Uterus (tissue), 4 donors: ENCODE results near the gene SEPTIN5. TPM values are rescaled to one million over a fixed set of nuclear protein-coding genes. Genes with fewer than 3 reads are reported as not detected.

Experiments
- DNase-seq, 2 donors: peaks; one replicate each; pipeline ENCODE4 v3.0.0-alpha.2; 2019 to 2020
- H3K27ac ChIP-seq, 2 donors: fragments of 200-600 bp; sonication (generic); 1 replicate in 1 of 2; 2 replicates in 1 of 2; pipeline ENCODE4 v1.5.1; 2016 to 2018
- H3K27me3 ChIP-seq, 2 donors: fragments of 200-600 bp; sonication (generic); one replicate each; pipeline ENCODE4 v1.5.1; 2018 to 2019; ENCODE audit warnings: control low read depth in 1 of 2
- H3K36me3 ChIP-seq, 2 donors: fragments of 200-600 bp; sonication (generic); one replicate each; pipeline ENCODE4 v1.5.1; 2019; ENCODE audit warnings: control low read depth in 1 of 2
- H3K4me1 ChIP-seq, 2 donors: fragments of 200-600 bp; sonication (generic); one replicate each; pipeline ENCODE4 v1.5.1; 2018 to 2019; ENCODE audit warnings: control low read depth in 1 of 2
- H3K4me3 ChIP-seq, 2 donors: fragments of 200-600 bp; sonication (generic); 1 replicate in 1 of 2; 2 replicates in 1 of 2; pipeline ENCODE4 v1.5.1; 2018 to 2019; ENCODE audit warnings: mild to moderate bottlenecking in 1 of 2
- H3K9me3 ChIP-seq, 2 donors: fragments of 200-600 bp; sonication (generic); one replicate each; pipeline ENCODE4 v1.5.1; 2019; ENCODE audit warnings: control low read depth in 1 of 2
- CTCF ChIP-seq, 4 experiments: fragments of 200-600 bp in 2 of 4; fragments of 450-650 bp in 2 of 4; sonication (generic) in 2 of 4; IDR thresholded peaks; one replicate each; pipeline ENCODE4 v1.5.1; 2016 to 2019; ENCODE audit warnings: antibody characterized with exemption in 4 of 4, mild to moderate bottlenecking in 2 of 4, moderate library complexity in 1 of 4
- POLR2A ChIP-seq, 2 donors: fragments of 450-650 bp; IDR thresholded peaks; one replicate each; pipeline ENCODE4 v1.6.1; 2016; ENCODE audit warnings: antibody characterized with exemption in 2 of 2, mild to moderate bottlenecking in 1 of 2, moderate library complexity in 1 of 2
- intact Hi-C: fragments of 100-400 bp; cut with DNase I; formaldehyde crosslinking; loops from one replicate; pipeline ENCODE4 v1.15.1; 2023; ENCODE audit warnings: low total_unique reads
- total RNA-seq, 4 donors: library from RNA; depleted of rRNA in 3 of 4; stranded (reverse); fragments of >200 nt in 3 of 4; gene quantifications; one replicate each; pipeline versions ENCODE4 v1.1.0 to v1.2.4, GENCODE V29; 2014 to 2023
- donor health status: DM: yes; HTN: yes; CAD: no.

The SEPTIN5 gene
- total RNA-seq, 4 donors from 2014 or later = 9.4 to 67.6 (median 25.3) TPM

DNA sequence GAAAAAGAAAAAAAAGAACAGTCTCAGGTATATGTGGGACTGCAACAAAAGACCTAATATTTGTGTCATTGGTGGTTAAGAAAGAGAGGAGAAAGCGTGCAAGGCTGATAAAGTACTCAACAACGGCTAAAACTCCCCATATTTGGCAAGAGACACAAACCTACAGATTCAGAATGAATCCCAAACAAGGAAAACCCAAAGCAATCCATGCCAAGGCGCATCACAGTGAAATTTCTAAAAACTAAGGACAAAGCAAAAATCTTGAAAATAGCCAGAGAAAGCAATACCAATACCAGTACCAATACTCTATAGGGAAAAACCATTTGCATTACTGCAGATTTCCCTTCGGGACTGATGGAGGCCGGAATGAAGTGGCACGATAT is 32.4 kb upstream of the SEPTIN5 start:
- no peaks in the 10 kb centered on the region for H3K27me3 ChIP-seq
- no peak overlapping the region for H3K27ac ChIP-seq
- no peak for TF ChIP-seq CTCF (IDR thresholded peaks at IDR 0.05)
- no peak for TF ChIP-seq POLR2A (IDR thresholded peaks at IDR 0.05)
- no peak overlapping the region for H3K4me3 ChIP-seq
- DNase-seq = no peak
- intact Hi-C loops = no loop called here
- no peaks in the 10 kb centered on the region for H3K36me3 ChIP-seq
- no peaks in the 10 kb centered on the region for H3K4me1 ChIP-seq
- no peaks in the 10 kb centered on the region for H3K9me3 ChIP-seq

DNA sequence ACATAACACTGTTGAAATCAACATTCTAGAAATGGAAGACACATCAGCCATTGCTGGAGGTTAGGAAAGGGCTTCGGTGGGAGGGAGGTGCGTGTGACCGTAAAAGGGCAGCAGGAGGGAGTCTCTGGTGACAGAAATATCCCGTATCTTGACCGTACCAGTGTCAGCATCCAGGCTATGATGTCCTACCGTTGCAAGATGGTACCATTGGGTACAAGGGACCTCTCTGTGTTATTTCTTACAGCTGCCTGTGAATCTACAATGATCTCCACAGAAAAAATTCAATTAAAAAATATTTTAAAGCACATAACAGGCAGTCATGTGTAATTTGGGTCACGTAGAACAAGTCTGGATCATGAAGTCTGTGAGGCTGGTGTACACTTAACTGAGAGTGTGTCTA is 27.4 kb upstream of the SEPTIN5 start:
- Histone ChIP-seq H3K9me3 (no peaks in the 10 kb centered on the region), H3K27ac (no peak overlapping the region), H3K4me3 (no peak overlapping the region), H3K27me3 (no peaks in the 10 kb centered on the region), H3K4me1 (no peaks in the 10 kb centered on the region), H3K36me3 (no peaks in the 10 kb centered on the region)
- intact Hi-C loops = no loop called here
- no peak for DNase-seq
- TF ChIP-seq POLR2A (IDR thresholded peaks at IDR 0.05) = no peak
- TF ChIP-seq CTCF (IDR thresholded peaks at IDR 0.05) = no peak

DNA sequence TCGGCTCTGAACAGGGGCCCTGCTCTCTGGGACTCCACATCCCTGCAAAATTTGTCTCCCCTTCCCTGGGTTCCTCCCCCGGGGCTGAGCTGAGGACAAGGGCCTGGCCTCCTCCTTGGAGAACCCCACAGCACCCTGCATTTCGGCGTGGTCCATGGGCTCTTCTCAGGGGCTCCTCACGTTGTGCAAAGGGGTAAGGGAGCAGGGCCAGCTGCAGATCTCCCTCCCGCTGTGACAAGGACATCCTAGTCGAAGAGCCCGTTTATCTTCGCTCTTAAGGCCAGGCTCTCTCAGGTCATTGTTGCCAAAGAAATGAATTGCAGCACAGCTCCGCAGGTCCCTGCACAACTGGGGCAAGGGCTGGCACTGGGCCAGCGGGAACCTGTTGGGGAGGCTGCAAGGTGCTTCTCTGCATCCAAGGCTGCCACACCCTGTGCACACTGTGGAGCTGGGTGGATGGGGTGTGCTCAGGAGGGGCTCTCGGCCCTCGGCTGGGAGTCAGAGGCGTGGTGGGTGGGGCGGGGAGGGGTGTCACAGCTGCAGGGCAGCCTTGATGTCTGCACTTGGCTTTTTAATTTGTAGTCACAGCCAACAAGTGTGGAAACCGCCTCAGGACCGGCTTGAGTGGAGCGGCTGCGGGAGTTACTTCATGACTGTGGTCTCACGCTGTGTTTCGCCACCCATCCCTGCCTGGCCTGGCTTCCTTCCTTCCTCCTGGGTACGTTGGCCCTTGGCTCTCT is 26.6 kb upstream of the SEPTIN5 start:
- intact Hi-C loops = no loop called here

DNA sequence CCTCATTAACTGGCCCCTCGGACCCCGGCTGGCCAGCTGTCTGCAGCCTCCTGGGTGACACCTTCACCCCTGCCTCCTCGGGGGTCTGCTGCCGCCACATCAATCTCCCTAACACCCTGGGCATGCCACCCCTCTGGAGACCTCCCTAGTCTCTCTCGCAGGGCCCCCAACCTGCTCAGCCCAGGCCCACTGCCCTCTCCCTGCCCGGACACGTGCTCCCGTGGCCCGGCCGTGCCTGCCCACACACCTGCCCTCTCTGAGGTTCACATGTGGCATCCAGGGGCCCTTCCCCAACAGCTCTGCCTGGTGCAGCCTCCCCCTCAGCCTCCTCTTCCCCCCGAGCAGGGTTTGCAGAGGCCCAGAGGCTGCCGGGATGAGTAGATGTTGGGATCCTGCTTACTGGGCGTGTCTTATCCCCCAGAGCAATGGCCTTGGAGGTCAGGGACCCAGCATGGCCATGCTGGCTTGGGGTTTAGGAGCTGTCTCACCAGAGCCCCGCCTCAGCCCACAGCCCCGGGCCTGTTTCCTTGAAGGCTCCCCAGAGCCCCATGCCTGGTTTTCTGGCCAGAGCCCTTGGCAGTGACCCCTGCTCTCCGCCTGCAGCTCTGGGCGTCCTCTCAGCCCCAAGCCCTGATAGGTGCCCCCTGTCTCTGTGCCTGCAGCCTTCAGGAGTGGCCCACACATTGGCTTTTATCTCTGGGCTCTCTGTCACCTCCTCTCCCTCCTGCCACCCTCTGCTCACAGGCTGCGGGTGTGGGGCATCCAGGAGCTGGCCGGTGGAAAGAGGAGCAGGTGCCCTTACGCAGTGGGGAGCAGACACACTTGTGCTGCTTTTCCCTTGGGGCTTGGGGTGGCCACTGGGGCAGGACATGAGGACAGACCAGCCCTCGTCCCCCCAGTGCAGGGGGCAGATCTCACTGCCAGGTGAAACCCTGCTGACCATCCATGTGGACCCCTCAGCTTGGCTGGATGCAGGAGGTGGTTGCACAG is 25.7 kb upstream of the SEPTIN5 start:
- H3K27ac ChIP-seq = no peak overlapping the region
- TF ChIP-seq POLR2A (IDR thresholded peaks at IDR 0.05) (no peak), CTCF (IDR thresholded peaks at IDR 0.05) (no peak)
- H3K4me1 ChIP-seq = no peaks in the 10 kb centered on the region
- H3K27me3 ChIP-seq = no peaks in the 10 kb centered on the region
- no peaks in the 10 kb centered on the region for H3K9me3 ChIP-seq
- no peaks in the 10 kb centered on the region for H3K36me3 ChIP-seq
- no peak overlapping the region for H3K4me3 ChIP-seq
- intact Hi-C loops = no loop called here
- no peak for DNase-seq

More for the DNA sequence above, 26.6 kb upstream of the SEPTIN5 start:
- DNase-seq = no peak
- no peak overlapping the region for H3K27ac ChIP-seq
- TF ChIP-seq POLR2A (IDR thresholded peaks at IDR 0.05) (no peak), CTCF (IDR thresholded peaks at IDR 0.05) (no peak)
- no peak overlapping the region for H3K4me3 ChIP-seq
- no peaks in the 10 kb centered on the region for H3K4me1 ChIP-seq
- no peaks in the 10 kb centered on the region for H3K9me3 ChIP-seq
- H3K27me3 ChIP-seq = no peaks in the 10 kb centered on the region
- H3K36me3 ChIP-seq = no peaks in the 10 kb centered on the region

DNA sequence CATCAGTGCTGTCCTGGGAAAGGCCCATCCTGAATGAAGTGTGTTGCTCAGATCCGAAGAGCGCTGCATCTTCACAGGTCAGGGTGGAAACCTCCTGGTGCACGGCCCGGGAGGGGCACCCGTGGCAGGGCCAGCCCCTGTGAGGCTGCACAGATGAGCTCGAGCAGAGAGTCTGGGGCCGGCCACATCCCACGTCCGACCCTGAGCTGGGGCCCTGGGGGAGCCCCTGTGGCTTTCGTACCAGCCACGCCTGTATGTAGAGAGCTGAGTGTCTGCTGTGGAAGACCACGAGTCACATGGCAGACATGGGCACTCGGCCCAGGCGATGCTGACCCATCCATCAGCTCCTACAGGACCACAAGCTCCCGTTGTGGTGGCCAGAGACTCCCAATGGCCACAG is 24.9 kb upstream of the SEPTIN5 start:
- no peaks in the 10 kb centered on the region for H3K9me3 ChIP-seq
- no peaks in the 10 kb centered on the region for H3K4me1 ChIP-seq
- H3K36me3 ChIP-seq = no peaks in the 10 kb centered on the region
- intact Hi-C loops = no loop called here
- TF ChIP-seq POLR2A (IDR thresholded peaks at IDR 0.05) (no peak), CTCF (IDR thresholded peaks at IDR 0.05) (no peak)
- no peaks in the 10 kb centered on the region for H3K27me3 ChIP-seq
- H3K4me3 ChIP-seq = no peak overlapping the region
- H3K27ac ChIP-seq = no peak overlapping the region
- DNase-seq = no peak
